ENCODE results near the gene CYLD.

Gene CYLD

DNA sequence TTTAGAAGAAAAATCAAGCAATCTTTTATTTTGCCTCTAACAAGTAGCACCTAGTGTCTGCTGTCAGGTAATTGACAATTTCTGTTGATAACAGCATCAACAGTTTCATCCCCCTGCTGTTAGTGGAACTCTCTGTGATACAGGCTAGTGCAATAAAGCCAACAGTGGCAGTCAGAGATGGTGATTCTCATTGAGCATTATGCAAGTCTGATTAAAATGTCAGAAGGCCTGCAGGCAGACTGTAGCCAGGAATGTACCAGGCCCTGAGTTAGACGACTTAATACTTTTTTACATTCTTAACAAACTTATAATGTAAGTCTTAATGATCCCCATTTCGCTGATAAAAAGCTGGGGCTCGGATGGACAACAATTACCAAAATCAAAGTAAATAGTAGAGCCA is 14.6 kb downstream of the CYLD start (continued):
- TF ChIP-seq ZBTB48 (tag by site-specific recombination; IDR thresholded peaks at IDR 0.05) (no peak), ZNF366 (tag by site-specific recombination; conservative IDR thresholded peaks at IDR 0.05) (no peak)

DNA sequence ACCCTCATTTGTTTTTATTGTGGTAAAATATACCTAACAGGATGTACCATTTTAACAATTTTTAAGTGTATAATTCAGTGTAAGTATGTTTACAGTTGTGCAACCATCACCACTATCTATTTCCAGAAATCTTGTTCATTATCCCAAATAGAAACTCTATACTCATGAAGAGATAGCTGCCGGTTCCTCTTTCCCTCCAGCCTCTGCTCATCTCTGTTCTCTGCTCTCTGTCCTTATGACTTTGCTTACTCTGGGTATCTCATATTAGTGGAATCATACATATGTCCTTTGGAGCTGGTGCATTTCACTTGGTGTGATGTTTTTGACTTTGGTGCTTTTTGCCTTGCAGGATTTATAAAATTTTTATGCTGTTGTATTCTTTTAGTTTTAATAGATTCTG is 19.4 kb downstream of the CYLD start:
- Histone ChIP-seq H3K4me1 (ENCODE audit: control insufficient read depth, insufficient read depth, low read length) (no peaks in the 10 kb centered on the region), H3K27ac (ENCODE audit: extremely low read depth, low read depth, low read length) (no peak overlapping the region), H3K36me3 (ENCODE audit: control insufficient read depth in 2 of 2, insufficient read depth in 1 of 2, low read length in 2 of 2) (peaks cover 0 to 12% of the 10 kb centered on the region in 2 experiments; a peak in 1 of 3 replicates), H3K4me3 (ENCODE audit: low read depth, low read length) (no peak overlapping the region), H3K9me3 (ENCODE audit: control insufficient read depth, insufficient read depth, low read depth, low read length) (no peaks in the 10 kb centered on the region)
- ChIA-PET POLR2A (no interaction called here), CTCF (no interaction called here)
- TF ChIP-seq ZNF510 (tag by site-specific recombination; IDR thresholded peaks at IDR 0.05; ENCODE audit: insufficient replicate concordance) (no peak), ZNF670 (tag by site-specific recombination; IDR thresholded peaks at IDR 0.05; ENCODE audit: low read depth) (no peak), ZNF791 (tag by site-specific recombination; IDR thresholded peaks at IDR 0.05) (no peak), ZNF654 (tag by site-specific recombination; IDR thresholded peaks at IDR 0.05; ENCODE audit: low read depth) (no peak), ZNF610 (tag by site-specific recombination; IDR thresholded peaks at IDR 0.05; ENCODE audit: borderline replicate concordance) (no peak), ZNF155 (tag by site-specific recombination; IDR thresholded peaks at IDR 0.05) (no peak), ZNF837 (tag by site-specific recombination; IDR thresholded peaks at IDR 0.05) (no peak), ZFP37 (tag by site-specific recombination; IDR thresholded peaks at IDR 0.05) (no peak), ZNF843 (tag by site-specific recombination; IDR thresholded peaks at IDR 0.05) (no peak), ZNF184 (tag by site-specific recombination; IDR thresholded peaks at IDR 0.05) (no peak)
- TF ChIP-seq, protein P1, sequence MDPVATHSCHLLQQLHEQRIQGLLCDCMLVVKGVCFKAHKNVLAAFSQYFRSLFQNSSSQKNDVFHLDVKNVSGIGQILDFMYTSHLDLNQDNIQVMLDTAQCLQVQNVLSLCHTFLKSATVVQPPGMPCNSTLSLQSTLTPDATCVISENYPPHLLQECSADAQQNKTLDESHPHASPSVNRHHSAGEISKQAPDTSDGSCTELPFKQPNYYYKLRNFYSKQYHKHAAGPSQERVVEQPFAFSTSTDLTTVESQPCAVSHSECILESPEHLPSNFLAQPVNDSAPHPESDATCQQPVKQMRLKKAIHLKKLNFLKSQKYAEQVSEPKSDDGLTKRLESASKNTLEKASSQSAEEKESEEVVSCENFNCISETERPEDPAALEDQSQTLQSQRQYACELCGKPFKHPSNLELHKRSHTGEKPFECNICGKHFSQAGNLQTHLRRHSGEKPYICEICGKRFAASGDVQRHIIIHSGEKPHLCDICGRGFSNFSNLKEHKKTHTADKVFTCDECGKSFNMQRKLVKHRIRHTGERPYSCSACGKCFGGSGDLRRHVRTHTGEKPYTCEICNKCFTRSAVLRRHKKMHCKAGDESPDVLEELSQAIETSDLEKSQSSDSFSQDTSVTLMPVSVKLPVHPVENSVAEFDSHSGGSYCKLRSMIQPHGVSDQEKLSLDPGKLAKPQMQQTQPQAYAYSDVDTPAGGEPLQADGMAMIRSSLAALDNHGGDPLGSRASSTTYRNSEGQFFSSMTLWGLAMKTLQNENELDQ (tag by site-specific recombination; IDR thresholded peaks at IDR 0.05; ENCODE audit: low read depth), result no peak
- TF ChIP-seq, protein P2, sequence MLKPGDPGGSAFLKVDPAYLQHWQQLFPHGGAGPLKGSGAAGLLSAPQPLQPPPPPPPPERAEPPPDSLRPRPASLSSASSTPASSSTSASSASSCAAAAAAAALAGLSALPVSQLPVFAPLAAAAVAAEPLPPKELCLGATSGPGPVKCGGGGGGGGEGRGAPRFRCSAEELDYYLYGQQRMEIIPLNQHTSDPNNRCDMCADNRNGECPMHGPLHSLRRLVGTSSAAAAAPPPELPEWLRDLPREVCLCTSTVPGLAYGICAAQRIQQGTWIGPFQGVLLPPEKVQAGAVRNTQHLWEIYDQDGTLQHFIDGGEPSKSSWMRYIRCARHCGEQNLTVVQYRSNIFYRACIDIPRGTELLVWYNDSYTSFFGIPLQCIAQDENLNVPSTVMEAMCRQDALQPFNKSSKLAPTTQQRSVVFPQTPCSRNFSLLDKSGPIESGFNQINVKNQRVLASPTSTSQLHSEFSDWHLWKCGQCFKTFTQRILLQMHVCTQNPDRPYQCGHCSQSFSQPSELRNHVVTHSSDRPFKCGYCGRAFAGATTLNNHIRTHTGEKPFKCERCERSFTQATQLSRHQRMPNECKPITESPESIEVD (tag by site-specific recombination; IDR thresholded peaks at IDR 0.05), result no peak

DNA sequence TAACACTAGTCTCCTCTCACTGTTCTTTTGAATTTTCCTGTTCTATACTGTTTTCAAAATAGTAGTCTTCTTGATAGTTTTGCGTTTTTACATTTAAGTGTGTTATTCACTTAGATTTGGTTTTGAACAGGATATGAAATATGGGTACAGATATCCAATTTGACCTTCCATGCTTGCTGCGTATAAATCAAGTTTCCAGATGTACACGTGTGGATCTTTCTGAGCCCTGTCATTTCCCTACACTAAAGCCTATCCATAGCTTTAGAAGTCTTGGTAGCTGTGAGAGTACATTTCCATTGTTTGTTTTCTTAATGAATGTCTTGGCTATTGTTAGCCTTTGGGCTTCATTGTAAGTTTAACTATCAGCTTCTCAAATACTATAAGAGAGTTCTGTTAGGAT is 20.4 kb downstream of the CYLD start:
- H3K4me1 ChIP-seq (ENCODE audit: control insufficient read depth, insufficient read depth, low read length), result no peaks in the 10 kb centered on the region
- POLR2A ChIA-PET, result no interaction called here
- CTCF ChIA-PET, result interaction anchor here (1.2 kb wide), 1 partner anchor 44 kb away, joined by 4 read pairs; no protein-coding TSS in a partner anchor
- peaks cover 0 to 9% of the 10 kb centered on the region in 2 experiments; a peak in 1 of 3 replicates for H3K36me3 ChIP-seq (ENCODE audit: control insufficient read depth in 2 of 2, insufficient read depth in 1 of 2, low read length in 2 of 2)
- H3K9me3 ChIP-seq (ENCODE audit: control insufficient read depth, insufficient read depth, low read depth, low read length), result no peaks in the 10 kb centered on the region
- no peak overlapping the region for H3K27ac ChIP-seq (ENCODE audit: extremely low read depth, low read depth, low read length)
- no peak overlapping the region for H3K4me3 ChIP-seq (ENCODE audit: low read depth, low read length)
- TF ChIP-seq KLF1 (tag by site-specific recombination; IDR thresholded peaks at IDR 0.05), result no peak

DNA sequence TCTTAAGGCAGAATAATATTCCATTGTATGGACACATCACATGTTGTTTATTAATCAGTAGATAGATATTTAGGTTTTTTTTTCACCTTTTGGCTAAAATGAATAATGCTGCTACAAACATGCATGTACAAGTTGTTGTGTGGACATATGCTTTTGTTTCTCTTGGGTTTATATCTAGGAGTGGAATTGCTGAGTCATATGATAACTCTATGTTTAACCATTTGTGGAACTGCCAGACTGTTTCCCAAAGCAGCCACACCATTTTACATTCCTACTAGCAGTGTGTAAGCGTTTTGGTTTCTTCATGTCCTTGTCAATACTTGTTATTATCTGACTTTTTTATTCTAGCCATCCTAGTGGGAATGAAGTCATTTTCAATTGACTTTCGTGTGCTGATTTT is 21.3 kb downstream of the CYLD start:
- no peak overlapping the region for H3K27ac ChIP-seq (ENCODE audit: extremely low read depth, low read depth, low read length)
- no peaks in the 10 kb centered on the region for H3K9me3 ChIP-seq (ENCODE audit: control insufficient read depth, insufficient read depth, low read depth, low read length)
- no peaks in the 10 kb centered on the region for H3K4me1 ChIP-seq (ENCODE audit: control insufficient read depth, insufficient read depth, low read length)
- no peak for TF ChIP-seq ZNF350 (tag by site-specific recombination; IDR thresholded peaks at IDR 0.05)
- no peak for TF ChIP-seq GLIS2 (tag by site-specific recombination; IDR thresholded peaks at IDR 0.05)
- TF ChIP-seq ZNF221 (tag by site-specific recombination; IDR thresholded peaks at IDR 0.05; ENCODE audit: borderline replicate concordance), result no peak
- TF ChIP-seq ZNF585B (tag by site-specific recombination; IDR thresholded peaks at IDR 0.05), result no peak
- no peak for TF ChIP-seq ZNF670 (tag by site-specific recombination; IDR thresholded peaks at IDR 0.05; ENCODE audit: low read depth)
- ChIA-PET CTCF (interaction anchor here (1.2 kb wide), 1 partner anchor 43 kb away, joined by 4 read pairs; no protein-coding TSS in a partner anchor), POLR2A (no interaction called here)
- no peak overlapping the region for H3K4me3 ChIP-seq (ENCODE audit: low read depth, low read length)
- peaks cover 0 to 6% of the 10 kb centered on the region in 2 experiments; a peak in 1 of 3 replicates for H3K36me3 ChIP-seq (ENCODE audit: control insufficient read depth in 2 of 2, insufficient read depth in 1 of 2, low read length in 2 of 2)

Data from HEK293 (cell line).